ENCODE measurements around the gene SHC1.

Gene SHC1

GRCh38 chr1:154937988-154938386, 32.6 kb downstream of the SHC1 start:
- DNase-seq = no peak

- peak; percentile 98 for DNase-seq
These were observed 33.2 kb downstream of the SHC1 start for GRCh38 chr1:154937085-154937987.

- DNase-seq = peak; percentile 100
These were observed 33.9 kb downstream of the SHC1 start, which contains the start of gene PMVK for GRCh38 chr1:154936555-154937084. PMVK (minus strand) TSS chr1:154936719; CDS start chr1:154936685, 34 bp downstream.

- DNase-seq = no peak
These were observed 34.6 kb downstream of the SHC1 start for GRCh38 chr1:154935749-154936554.

- DNase-seq = no peak
These were observed 36.1 kb downstream of the SHC1 start for GRCh38 chr1:154934358-154934948.

- DNase-seq = no peak
These were observed 38.5 kb downstream of the SHC1 start for GRCh38 chr1:154931940-154932487.

- DNase-seq = no peak
These were observed 44.3 kb downstream of the SHC1 start for GRCh38 chr1:154926201-154926600.

- no peak for DNase-seq
These were observed 45.0 kb downstream of the SHC1 start for GRCh38 chr1:154925335-154926170.

- no peak for DNase-seq
These were observed 46.9 kb downstream of the SHC1 start for GRCh38 chr1:154923695-154924094.

GRCh38 chr1:154913273-154913672, 57.3 kb downstream of the SHC1 start:
- DNase-seq = no peak

GRCh38 chr1:154912755-154913154, 57.8 kb downstream of the SHC1 start:
- DNase-seq = no peak

Data from right kidney (tissue), 1 donor.